Measurements from ENCODE around the gene ATP5ME. TPM values are rescaled to one million over a fixed set of nuclear protein-coding genes. Genes with fewer than 3 reads are reported as not detected.
"Not testable (repeated sequence)": the region's sequence is repeated elsewhere in the genome, so short reads cannot be mapped to it uniquely, and the experiment has no call there.

ATP5ME gene
- total RNA-seq, 2 experiments from 2014 or later: 213 to 231 TPM

DNA sequence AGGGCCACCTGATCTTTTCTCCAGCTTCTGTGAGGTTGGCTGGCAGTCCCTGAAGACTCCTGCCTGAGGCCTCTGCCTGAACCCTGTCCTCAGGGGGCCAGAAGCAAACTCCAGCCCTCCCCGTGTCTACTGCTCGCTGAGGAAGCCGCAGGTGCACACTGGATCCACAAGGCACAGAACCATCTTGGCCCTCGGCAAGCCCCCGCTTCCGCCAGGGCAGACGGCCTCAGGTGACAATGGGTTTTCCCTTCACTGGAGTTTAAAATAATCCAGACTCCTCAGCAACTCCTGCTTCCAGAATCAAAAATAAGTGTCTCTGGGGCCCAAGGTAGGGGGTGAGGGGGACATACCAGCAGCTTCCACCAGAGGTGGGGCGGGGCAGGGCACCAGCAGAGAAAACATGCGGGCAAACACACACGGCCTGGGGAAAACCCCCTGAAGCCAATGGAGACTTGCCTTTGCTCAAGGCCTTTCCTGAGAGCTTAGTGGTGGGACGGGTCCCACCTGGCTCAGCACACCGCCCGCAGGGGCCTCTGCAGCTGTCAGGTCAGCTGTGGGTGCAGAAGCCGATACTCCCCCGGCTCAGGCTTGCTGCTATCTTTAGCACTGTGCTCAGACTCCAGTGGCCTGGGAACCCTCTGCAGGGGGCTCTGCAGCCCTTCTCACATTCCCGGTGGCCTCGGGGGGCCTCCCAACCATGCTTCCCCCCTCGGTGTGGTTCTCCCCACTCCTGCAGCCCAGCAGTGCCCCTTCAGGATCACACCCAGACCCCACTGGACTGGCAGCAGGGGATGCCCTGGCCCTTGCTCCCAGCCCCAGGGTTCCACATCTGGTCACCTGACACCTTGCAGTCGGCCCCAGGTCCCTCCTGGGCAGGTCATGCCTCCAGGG is 2.1 kb upstream of the ATP5ME start:
- peaks cover 29% of the 10 kb centered on the region for H3K4me1 Mint-ChIP-seq
- H3K36me3 Mint-ChIP-seq: peaks cover 17% of the 10 kb centered on the region
- H3K9me3 Mint-ChIP-seq (ENCODE audit: low read depth): no peaks in the 10 kb centered on the region
- no peaks in the 10 kb centered on the region for H3K27me3 Mint-ChIP-seq
- H3K27ac Mint-ChIP-seq: no peak overlapping the region
- CTCF ChIA-PET: interaction anchor here (1.1 to 1.6 kb wide), 2 partner anchors 12 to 15 kb away, joined by 3 to 4 read pairs; no protein-coding TSS in a partner anchor
- DNase-seq (no peak), ATAC-seq (no peak)
- H3K4me3 Mint-ChIP-seq: no peak overlapping the region

- CTCF ChIA-PET: interaction anchor here (0.7 to 1.6 kb wide), 5 partner anchors 9 to 16 kb away, joined by 3 to 5 read pairs (median 3); no protein-coding TSS in a partner anchor
- peak overlapping the region; percentile 86 for H3K27ac Mint-ChIP-seq
- no peaks in the 10 kb centered on the region for H3K9me3 Mint-ChIP-seq (ENCODE audit: low read depth)
- ATAC-seq (peak; percentile 1), DNase-seq (no peak)
- H3K4me1 Mint-ChIP-seq: peaks cover 22% of the 10 kb centered on the region
- H3K36me3 Mint-ChIP-seq: peaks cover 25% of the 10 kb centered on the region
- H3K27me3 Mint-ChIP-seq: no peaks in the 10 kb centered on the region
- H3K4me3 Mint-ChIP-seq: peak overlapping the region; percentile 82
Observed at GRCh38 chr4:675036-675882, 1.2 kb upstream of the ATP5ME start.

DNA sequence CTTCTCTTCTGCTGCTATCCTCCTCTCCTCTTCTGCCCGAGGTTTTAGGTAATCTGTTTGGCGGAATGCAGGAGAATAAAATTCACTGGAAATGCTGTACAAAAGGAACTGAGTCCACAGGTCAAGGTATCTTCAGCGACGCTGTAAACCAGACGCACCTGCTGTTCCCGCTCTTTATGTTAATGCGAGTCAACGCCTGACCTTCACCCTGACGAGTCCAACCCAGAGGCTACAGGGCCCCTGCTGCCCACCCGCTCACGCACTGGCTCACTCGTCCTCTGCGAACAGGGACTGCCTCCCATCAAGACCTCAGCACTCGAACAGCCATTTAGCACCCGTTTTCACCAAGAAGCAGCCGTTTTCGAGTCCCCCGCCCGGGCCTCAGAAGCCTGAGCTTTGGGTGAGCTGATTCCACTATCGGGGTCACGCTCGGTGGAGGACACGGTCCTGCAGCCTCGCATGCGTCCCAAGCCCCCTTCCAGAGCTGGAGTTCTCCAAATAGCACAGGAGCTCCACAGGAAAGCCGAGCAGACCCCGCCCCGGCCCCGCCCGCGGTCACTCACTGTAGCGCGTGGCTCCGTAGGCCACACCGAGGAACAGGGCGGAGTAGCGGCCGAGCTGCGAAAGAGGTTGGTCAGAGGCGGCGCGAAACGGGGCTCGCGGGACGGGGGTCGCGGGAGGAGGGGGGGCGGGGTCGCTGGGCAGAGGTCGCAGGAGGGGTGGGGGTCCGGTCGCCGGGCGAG is 556 bp downstream of the ATP5ME start:
- H3K4me3 Mint-ChIP-seq: peak overlapping the region; percentile 82
- peak; percentile 7 for ATAC-seq
- peak overlapping the region; percentile 85 for H3K27ac Mint-ChIP-seq
- H3K36me3 Mint-ChIP-seq: peaks cover 25% of the 10 kb centered on the region
- DNase-seq: peak; percentile 53
- CTCF ChIA-PET: interaction anchor here (0.8 to 2.8 kb wide), 10 partner anchors 10 to 549 kb away, joined by 3 to 21 read pairs (median 4); partner anchors contain the start of gene ZNF718
- peaks cover 21% of the 10 kb centered on the region for H3K4me1 Mint-ChIP-seq
- H3K27me3 Mint-ChIP-seq: no peaks in the 10 kb centered on the region
- no peaks in the 10 kb centered on the region for H3K9me3 Mint-ChIP-seq (ENCODE audit: low read depth)

GRCh38 chr4:671769-672168 is 2.3 kb downstream of the ATP5ME start:
- Mint-ChIP-seq H3K4me1 (peaks cover 21% of the 10 kb centered on the region), H3K27ac (no peak overlapping the region), H3K9me3 (ENCODE audit: low read depth) (no peaks in the 10 kb centered on the region), H3K36me3 (peaks cover 25% of the 10 kb centered on the region), H3K4me3 (no peak overlapping the region), H3K27me3 (no peaks in the 10 kb centered on the region)
- DNase-seq: no peak
- no peak for ATAC-seq
- CTCF ChIA-PET: interaction anchor here (2.8 kb wide), 1 partner anchor 8 kb away, joined by 21 read pairs; no protein-coding TSS in a partner anchor

DNA sequence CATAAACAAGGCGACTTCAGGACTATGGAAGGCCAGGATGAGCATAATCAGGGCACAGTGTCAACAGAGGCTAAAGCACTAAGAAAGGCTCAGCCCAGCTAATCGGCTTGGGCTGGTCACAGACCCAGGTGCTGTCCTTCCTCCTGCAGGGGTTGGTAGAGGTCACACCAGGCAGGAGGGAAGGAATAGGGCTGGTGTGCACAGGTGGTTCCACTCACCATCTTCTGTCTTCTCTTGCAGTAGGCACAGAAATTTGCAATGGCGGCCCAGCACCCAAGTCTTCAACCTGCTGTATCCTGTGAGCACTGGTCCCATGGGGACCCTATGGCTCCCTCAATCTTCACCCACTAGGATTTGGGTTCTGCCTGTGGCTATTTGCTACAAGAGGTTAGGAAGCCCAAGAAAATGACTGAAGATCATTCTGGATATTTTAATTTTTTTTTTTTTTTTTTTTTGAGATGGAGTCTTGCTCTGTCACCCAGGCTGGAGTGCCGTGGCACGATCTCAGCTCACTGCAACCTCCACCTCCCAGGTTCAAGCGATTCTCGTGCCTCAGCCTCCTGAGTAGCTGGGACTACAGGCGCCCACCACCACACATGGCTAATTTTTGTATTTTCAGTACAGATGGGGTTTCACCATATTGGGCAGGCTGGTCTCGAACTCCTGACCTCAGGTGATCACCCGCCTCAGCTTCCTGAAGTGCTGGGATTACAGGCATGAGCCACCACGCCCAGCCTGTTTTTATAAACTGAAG is 4.1 kb downstream of the ATP5ME start:
- DNase-seq; CTCF ChIA-PET; H3K9me3 Mint-ChIP-seq (ENCODE audit: low read depth); H3K27me3 Mint-ChIP-seq; ATAC-seq; H3K27ac Mint-ChIP-seq; H3K4me3 Mint-ChIP-seq: not testable (repeated sequence)
- peaks cover 25% of the 10 kb centered on the region for H3K36me3 Mint-ChIP-seq
- H3K4me1 Mint-ChIP-seq: peaks cover 13% of the 10 kb centered on the region

DNA sequence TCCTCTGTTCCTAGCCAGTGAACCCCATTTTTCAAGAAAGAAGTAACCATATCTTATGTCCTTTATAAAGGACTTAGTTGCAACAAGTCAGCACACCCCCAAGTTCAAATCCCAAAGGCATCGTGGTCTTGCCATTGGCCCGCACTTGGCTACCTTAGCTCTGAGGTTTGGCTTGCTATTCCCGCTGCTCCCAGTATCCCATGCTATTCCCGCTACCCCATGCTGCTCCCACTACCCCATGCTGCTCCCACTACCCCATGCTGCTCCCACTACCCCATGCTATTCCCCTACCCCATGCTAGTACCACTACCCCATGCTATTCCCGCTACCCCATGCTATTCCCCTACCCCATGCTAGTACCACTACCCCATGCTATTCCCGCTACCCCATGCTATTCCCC is 5.9 kb downstream of the ATP5ME start:
- H3K36me3 Mint-ChIP-seq: peaks cover 22% of the 10 kb centered on the region
- H3K27ac Mint-ChIP-seq; H3K9me3 Mint-ChIP-seq (ENCODE audit: low read depth); H3K27me3 Mint-ChIP-seq; DNase-seq; H3K4me3 Mint-ChIP-seq; ATAC-seq; CTCF ChIA-PET: not testable (repeated sequence)
- H3K4me1 Mint-ChIP-seq: peaks cover 13% of the 10 kb centered on the region

DNA sequence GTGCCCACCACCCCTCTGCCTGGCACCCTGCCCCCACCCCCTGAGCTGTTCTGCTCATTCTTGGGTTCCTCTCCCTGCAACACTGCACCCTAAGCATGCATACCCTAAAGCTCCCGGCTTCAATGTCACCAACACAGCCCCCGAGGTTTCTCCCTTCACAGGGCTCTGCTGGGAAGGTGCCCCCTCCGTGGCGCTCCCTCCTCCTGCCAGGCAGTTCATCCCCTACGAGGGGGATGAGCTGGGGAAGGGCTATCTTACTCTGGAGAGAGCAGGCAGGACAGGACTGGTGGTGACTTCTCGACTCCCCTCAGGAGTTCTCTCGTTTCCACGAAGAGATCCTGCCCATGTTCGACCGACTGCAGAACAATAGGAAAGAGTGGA is 6.5 kb downstream of the ATP5ME start:
- Mint-ChIP-seq H3K9me3 (ENCODE audit: low read depth) (no peaks in the 10 kb centered on the region), H3K27me3 (no peaks in the 10 kb centered on the region), H3K4me3 (no peak overlapping the region), H3K27ac (no peak overlapping the region), H3K4me1 (peaks cover 9% of the 10 kb centered on the region), H3K36me3 (peaks cover 19% of the 10 kb centered on the region)
- DNase-seq (no peak), ATAC-seq (no peak)
- CTCF ChIA-PET: no interaction called here

DNA sequence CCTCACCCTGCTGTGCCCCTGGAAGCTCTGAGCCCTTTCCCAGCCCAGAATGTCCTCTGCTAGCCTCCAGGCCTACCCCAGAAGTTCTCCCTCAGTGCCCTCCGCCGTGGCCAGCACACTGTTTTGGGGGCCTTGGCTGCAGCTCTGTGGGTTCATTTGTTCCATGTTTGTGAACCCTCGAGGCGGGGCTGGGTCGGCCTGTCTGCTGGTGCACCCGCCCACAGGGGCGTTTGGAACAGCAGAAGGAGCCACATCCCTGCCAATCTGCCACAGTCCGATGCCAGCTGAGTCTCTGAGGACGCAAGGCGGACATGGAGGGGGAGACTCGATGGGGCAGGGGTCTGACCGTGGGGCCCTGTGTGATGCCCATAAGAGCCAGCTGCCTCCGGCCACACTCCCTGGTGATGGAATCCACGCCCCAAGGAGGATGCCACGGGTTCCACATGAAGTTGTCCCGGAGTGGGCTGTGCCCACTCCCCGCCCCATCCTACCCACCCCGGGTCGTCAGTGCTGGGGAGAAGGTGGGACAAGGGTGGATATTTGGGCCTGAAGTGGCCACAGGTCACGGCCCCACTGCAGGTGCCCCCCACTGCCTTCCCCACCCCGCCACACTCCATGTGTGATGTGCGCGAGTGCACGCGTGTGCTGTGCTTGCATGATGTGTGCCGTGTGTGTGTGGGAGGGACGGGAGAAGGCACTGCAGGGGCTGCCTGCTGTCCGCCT is 7.1 kb downstream of the ATP5ME start:
- H3K9me3 Mint-ChIP-seq (ENCODE audit: low read depth): no peaks in the 10 kb centered on the region

DNA sequence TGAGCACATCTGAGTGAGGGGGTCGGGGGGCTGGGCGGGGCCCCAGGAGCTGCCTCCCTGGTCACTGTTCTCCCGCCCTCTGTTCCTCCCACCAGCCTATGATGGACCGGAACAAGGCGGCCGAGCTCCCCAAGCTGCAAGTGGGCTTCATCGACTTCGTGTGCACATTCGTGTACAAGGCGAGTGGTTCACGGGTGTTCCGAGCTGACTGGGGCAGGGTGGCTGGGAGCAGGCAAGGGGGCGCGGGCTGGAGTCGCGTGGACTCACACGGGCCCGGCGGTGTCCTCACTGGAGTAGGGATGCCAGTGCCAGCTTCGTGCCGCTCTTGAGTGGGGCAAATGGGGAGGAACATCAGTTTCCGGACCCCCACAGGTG is 7.7 kb downstream of the ATP5ME start:
- DNase-seq: no peak
- CTCF ChIA-PET: no interaction called here
- no peak overlapping the region for H3K4me3 Mint-ChIP-seq
- peaks cover 16% of the 10 kb centered on the region for H3K36me3 Mint-ChIP-seq
- H3K4me1 Mint-ChIP-seq: peaks cover 9% of the 10 kb centered on the region
- H3K27me3 Mint-ChIP-seq: no peaks in the 10 kb centered on the region
- ATAC-seq: no peak
- H3K27ac Mint-ChIP-seq: no peak overlapping the region
- no peaks in the 10 kb centered on the region for H3K9me3 Mint-ChIP-seq (ENCODE audit: low read depth)

More for the DNA sequence above, 7.1 kb downstream of the ATP5ME start:
- no peak overlapping the region for H3K4me3 Mint-ChIP-seq
- no peak for ATAC-seq
- no peak overlapping the region for H3K27ac Mint-ChIP-seq
- no peak for DNase-seq
- CTCF ChIA-PET: no interaction called here
- no peaks in the 10 kb centered on the region for H3K27me3 Mint-ChIP-seq
- peaks cover 9% of the 10 kb centered on the region for H3K4me1 Mint-ChIP-seq
- H3K36me3 Mint-ChIP-seq: peaks cover 16% of the 10 kb centered on the region

- H3K27me3 Mint-ChIP-seq: no peaks in the 10 kb centered on the region
- H3K36me3 Mint-ChIP-seq: peaks cover 15% of the 10 kb centered on the region
- no peak overlapping the region for H3K27ac Mint-ChIP-seq
- ATAC-seq (no peak), DNase-seq (no peak)
- no peak overlapping the region for H3K4me3 Mint-ChIP-seq
- H3K4me1 Mint-ChIP-seq: peaks cover 9% of the 10 kb centered on the region
- CTCF ChIA-PET: no interaction called here
- H3K9me3 Mint-ChIP-seq (ENCODE audit: low read depth): peaks cover under 1% of the 10 kb centered on the region
Observed at GRCh38 chr4:665751-666435, 8.2 kb downstream of the ATP5ME start.

DNA sequence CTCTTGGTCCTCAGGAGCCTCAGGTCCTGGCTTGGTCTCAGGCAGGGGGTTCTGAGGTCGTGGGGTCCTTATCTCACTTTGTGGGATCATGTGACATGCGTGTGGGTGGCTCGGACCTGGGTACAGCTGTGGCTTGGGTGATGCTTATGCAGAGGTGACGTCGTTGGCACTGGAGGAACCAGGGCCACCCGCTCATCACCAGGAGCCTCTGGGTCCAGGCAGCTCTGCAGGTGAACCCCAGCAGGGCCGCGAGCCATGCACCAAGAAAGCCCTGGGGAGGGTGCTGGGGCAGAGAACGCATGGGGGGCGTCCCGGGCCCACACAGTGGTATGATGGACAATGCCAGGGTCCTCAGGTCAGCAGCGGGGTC is 8.7 kb downstream of the ATP5ME start:
- H3K36me3 Mint-ChIP-seq: peaks cover 13% of the 10 kb centered on the region
- H3K9me3 Mint-ChIP-seq (ENCODE audit: low read depth): peaks cover 3% of the 10 kb centered on the region
- no peak overlapping the region for H3K27ac Mint-ChIP-seq
- DNase-seq (no peak), ATAC-seq (no peak)
- H3K27me3 Mint-ChIP-seq: no peaks in the 10 kb centered on the region
- peak overlapping the region; percentile 22 for H3K4me3 Mint-ChIP-seq
- peaks cover 9% of the 10 kb centered on the region for H3K4me1 Mint-ChIP-seq
- CTCF ChIA-PET: interaction anchor here (2.9 kb wide), 1 partner anchor 8 kb away, joined by 21 read pairs; the partner anchor contains the start of genes ATP5ME and MYL5

Measured in activated CD8-positive, alpha-beta memory T cell treated with anti-CD3 and anti-CD28 coated beads, Interleukin-2, amount 10 ng/mL, durations not matched to agents 7 days and 5 days (primary cell).